GF-D8 (cell line): ENCODE results near the gene PRPS1L1.

Experiments
- DNase-seq: peaks from one replicate; lab custom pipeline; 2025; lab: John Stamatoyannopoulos, UW

PRPS1L1 gene

GRCh38 chr7:18027628-18028027 lies at the start of gene PRPS1L1:
Gene PRPS1L1, minus strand, starts transcription at chr7:18027846.
- no peak for DNase-seq

- no peak for DNase-seq
These were observed 48.8 kb upstream of the PRPS1L1 start for GRCh38 chr7:18076461-18076860.

DNA sequence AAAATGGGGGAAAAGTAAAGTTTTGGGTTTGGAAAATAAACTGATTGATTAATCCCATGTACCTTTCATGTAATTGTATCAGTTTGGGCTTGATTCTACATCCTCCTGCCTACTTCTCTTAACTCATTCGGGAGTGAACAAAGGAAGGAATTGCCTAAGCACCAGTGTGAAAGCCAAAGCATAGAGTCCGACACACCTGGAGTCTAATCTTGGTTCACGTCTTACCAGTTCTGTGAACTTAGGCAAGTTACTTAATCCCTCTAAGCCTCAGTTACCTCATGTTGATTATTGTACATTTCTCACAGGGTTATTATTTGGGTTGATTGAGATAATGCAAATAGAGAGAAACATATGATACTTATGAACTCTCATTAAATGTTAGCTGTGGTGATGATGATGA lies 41.1 kb upstream of the PRPS1L1 start:
- DNase-seq, result no peak

DNA sequence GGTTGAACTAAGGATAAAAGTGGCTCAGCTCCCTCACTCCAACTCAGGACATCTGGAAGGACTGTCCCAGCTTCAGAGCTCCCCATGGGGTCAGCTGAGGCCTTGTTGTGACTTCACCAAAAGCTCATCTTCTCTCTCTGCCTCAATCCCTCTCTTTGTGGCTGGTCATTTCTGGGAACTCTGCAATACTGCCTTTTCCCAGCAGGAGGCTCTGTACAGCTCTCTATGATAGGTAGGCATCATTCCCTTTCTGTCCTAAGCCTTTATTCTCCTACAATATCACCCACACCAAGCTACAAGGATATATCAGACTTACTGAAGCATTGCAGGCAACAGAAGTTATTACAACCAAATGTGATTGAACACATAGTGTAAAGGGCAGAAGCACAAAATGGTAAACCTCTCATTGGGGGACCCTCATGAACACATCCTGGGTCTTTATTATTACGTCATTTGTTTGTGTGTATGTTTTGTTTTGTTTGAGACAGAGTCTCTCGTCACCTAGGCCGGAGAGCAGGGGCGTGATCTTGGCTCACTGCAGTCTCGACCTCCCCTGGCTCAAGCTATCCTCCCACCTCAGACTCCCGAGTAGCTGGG lies 36.7 kb upstream of the PRPS1L1 start:
- no peak for DNase-seq

GRCh38 chr7:18063149-18063901 lies 35.7 kb upstream of the PRPS1L1 start:
- no peak for DNase-seq

GRCh38 chr7:18059171-18059570 lies 31.5 kb upstream of the PRPS1L1 start:
- DNase-seq, result no peak

- no peak for DNase-seq
These were observed 26.3 kb upstream of the PRPS1L1 start for GRCh38 chr7:18053941-18054340.

DNA sequence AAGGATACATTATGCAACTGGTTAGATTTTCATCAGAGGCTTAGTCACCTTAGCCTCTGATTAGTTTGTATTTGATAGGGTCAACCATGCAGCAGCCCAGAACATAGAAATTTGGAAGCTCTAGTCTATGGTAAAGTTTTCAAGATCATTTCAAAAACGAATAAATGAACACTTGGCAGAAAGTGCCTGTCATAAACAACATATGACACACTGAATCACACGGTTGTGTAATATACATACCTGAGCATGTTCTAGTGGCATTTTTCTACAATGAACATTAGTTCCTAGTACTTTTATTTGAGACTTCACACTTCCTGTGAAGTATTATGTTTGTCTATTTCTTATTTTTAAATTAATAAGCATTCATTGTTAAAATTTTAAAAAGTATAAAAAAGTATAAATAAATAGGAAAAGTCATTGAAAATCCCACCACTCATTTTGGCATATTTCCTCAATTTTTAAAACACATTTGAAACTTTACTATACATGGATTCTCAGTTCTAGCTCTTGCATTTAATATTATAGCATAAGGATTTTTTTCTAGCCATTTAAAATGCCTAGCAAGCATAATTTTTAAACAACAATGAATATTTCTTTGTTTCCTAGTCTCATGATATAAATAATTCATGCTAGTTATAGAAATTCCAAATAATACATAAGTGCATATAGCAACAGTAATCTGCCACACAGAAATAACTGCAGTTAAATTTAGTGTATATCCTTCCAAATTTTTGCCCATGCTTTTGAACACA lies 25.7 kb upstream of the PRPS1L1 start:
- no peak for DNase-seq

DNA sequence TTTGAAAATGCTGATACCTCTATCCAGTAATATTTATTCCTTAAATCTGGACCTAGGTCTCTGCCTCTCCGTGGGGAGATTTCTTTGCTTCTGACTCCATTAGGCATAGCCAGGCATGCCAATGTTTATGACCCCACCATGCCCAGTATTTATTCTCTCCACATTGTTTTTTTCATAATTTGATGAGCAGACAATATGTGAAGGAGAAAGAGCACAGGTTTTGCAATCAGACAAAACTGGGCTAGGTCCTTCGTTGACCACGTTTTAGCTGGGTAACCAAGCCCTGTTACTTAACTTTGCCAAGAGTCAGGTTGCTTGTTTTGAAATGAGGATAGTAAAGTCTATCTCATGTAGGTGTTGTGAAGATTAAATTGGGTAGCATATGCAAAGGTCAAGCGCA lies 21.6 kb upstream of the PRPS1L1 start:
- DNase-seq, result no peak

GRCh38 chr7:18046601-18047000 lies 19.0 kb upstream of the PRPS1L1 start:
- DNase-seq, result no peak

DNA sequence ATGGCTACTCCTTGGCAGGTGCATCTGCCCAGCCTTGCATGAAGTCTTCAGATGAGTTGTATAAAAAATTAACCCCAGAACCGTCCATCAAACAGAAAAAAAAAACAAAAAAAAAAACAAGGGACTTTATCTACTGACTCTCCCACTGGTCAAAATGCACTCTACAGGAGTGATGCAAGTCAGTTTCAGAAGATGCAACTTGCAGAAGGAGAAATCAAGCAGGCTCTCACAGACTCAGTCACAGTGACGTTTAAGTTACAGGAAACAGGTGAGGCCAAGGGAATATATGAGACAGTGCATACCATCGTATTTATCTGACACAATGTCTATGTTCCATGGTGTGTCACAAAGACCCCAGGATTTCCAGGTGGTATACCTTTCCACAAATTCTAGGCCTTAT lies 17.5 kb upstream of the PRPS1L1 start:
- DNase-seq, result no peak

DNA sequence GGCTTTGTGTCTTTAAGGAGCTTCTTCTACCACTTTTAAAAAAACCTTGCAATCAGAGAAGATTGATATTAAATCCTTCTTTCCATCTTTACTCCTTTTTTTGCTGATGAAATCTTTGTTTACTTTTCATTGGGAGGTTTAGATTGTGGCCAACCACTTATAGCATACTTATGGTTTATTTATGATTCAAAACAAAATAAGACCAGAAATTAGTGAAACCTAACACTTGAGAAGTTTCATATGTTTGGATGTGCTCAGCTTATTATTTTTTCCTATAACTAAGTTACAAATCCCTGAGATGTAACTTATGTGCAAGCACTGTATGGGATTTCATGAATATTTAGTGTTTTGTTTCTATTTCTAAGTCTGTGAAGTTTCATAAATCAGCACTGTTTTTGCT lies 13.5 kb upstream of the PRPS1L1 start:
- DNase-seq, result no peak

DNA sequence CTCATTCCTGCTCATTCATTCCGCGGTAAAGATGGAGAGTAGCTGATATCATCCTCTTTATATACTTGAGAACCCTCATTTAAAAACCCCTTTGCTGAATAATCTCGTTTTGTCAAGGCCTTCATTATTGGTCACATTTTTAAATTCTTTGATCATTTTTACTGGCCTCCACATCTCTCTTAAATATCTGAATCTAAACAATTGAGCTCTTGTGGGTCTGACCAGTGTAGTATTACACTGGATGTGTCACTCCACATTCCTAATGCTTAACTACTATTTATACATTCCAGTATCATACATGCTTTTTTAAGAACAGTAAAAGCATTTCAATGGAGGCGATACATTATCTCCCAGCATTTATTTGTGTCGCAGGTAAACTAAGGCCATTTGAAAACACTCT lies 12.6 kb upstream of the PRPS1L1 start:
- no peak for DNase-seq

- DNase-seq, result no peak
These were observed 10.7 kb upstream of the PRPS1L1 start for GRCh38 chr7:18038382-18038781.

DNA sequence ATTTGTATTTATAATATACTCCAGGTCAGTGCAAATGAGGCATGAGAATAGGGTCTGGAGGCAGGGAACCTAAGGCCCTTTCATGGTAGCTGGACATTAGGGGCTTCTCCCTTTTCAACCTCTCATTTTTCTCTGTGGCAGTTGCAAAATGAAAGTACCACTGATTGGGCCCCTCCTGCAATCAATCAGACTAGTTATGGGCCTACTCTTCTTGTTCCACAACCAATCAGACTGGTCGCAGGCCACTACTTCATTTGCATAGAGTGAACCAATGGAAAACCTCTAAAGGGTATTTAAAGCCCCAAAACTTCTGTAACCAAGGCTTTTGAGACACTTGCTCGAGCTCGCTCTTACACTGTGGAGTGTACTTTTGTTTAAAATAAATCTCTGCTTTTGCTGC lies 10.0 kb upstream of the PRPS1L1 start:
- DNase-seq, result no peak

DNA sequence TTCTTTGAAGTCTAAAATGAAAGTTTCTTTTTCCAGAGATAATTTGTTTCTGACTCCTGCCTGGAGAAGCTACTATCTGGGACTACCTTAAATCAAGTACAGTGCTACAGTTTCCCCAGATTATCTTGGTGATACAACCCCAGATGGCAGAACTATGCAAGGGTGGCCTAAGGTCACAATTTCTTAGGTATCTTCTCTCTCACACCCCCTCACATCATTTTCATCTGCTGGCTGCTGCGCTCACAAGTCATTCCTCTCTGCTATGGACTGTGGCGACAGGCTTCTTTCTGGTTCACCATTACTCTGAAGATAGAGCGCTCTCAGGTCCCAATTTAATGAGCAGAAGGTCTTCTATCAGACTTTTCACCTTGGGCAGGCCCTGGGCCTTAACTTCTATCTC lies 9.1 kb upstream of the PRPS1L1 start:
- DNase-seq, result no peak

DNA sequence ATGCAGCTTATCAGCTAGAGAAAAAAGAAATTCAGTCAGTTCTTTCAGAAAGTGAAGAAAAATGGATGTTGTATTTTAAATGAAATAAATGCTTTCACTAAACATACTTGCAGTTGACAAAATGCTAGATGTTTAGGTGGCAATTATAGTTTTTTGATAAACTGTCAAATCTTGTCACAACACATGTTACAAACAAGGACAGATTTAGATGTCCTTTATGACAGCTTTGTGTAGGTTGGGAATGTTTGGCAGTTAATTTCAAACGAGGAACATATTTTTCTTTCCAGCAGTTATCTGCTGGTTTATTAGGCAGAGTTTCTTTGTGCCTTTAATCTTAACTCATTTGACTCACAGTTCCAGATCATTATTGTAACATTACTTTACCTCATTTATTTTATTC lies 3.1 kb upstream of the PRPS1L1 start:
- DNase-seq, result no peak

DNA sequence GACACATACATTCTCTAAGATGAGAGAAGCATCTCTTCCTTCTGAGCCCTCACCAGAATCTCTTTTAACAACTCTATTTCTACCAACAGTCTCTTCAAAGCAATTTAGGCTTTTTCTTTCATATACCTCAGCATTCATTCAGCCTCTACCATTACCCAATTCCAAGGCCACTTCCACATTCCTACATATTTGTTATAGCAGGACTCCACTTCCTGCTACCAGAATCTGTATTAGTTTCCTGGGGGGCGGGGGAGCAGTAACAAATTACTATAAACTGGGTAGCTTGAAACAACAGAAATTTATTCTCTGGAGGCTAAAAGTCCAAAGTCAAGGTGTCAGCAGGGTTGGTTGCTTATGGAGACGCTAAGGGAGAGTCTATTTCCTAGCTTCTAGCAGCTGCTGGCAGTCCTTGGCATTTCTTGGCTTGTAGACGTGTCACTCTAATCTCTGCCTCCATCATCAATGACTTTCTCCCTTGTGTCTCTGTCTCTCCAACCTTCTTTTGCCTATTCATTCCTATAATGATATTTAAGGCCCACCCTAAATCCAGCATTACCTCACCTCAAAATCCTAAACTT lies 7.4 kb downstream of the PRPS1L1 start:
- DNase-seq, result no peak

DNA sequence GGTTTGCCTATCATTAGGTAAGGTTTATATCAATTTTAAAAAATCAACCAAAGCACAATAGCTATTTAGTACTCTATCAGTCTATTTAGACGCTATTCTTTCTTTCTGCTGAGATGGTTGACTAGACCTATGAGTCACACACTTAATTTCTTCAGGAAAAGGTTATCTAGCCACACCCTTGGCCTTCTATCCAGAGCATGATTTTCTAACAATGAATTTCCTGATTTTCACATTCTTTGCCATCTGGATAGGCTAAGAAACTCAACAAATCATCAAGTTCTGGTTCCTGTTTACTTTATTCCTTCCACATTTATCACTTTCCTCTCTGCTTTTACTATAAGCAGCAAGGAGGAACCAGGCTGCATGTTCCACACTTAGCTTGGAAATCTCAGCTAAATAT lies 8.1 kb downstream of the PRPS1L1 start:
- no peak for DNase-seq

- DNase-seq, result no peak
These were observed 9.1 kb downstream of the PRPS1L1 start for GRCh38 chr7:18018296-18019215.

- no peak for DNase-seq
These were observed 10.8 kb downstream of the PRPS1L1 start for GRCh38 chr7:18016547-18017444.
